VCaP (cell line): ENCODE results near the gene COQ4.

Source experiments
- H3K27ac ChIP-seq: fragments of 450-650 bp; 2 replicates; pipeline ENCODE4 v1.5.1; 2017
- CTCF ChIP-seq: fragments of 450-650 bp; conservative IDR thresholded peaks from 2 replicates; pipeline ENCODE4 v1.5.1; 2017; ENCODE audit warnings: mild to moderate bottlenecking, moderate library complexity

The COQ4 gene

GRCh38 chr9:128322404-128323211 lies at the start of gene COQ4, which contains the start of gene TRUB2:
Gene COQ4, plus strand, starts transcription at chr9:128322839. Its CDS starts 20 bp downstream, at chr9:128322859.
Gene TRUB2, minus strand, starts transcription at chr9:128322447. Its CDS starts 39 bp downstream, at chr9:128322408.
- peak within 1 kb of the TSS; percentile 97 for H3K27ac ChIP-seq
- no peak for TF ChIP-seq CTCF

- peak overlapping the region; percentile 93; the same call in 1 of the 2 replicates for H3K27ac ChIP-seq
- no peak for TF ChIP-seq CTCF
Measured at GRCh38 chr9:128274245-128274644, 48.4 kb upstream of the COQ4 start.

- H3K27ac ChIP-seq, result peak within 1 kb of the TSS; percentile 93
- no peak for TF ChIP-seq CTCF
Measured at GRCh38 chr9:128275198-128276007, 47.2 kb upstream of the COQ4 start, which contains the start of gene GOLGA2. Gene GOLGA2, minus strand, starts transcription at chr9:128276007. Its CDS starts 31 bp downstream, at chr9:128275976.

GRCh38 chr9:128276008-128276573 lies 46.5 kb upstream of the COQ4 start, which contains the start of gene SWI5:
Gene SWI5, plus strand, starts transcription at chr9:128276276.
- H3K27ac ChIP-seq, result peak within 1 kb of the TSS; percentile 93
- no peak for TF ChIP-seq CTCF

- peak overlapping the region; percentile 93 for H3K27ac ChIP-seq
- TF ChIP-seq CTCF, result no peak
Measured at GRCh38 chr9:128276574-128277270, 45.9 kb upstream of the COQ4 start.

- peak overlapping the region; percentile 93 for H3K27ac ChIP-seq
Measured at GRCh38 chr9:128279088-128280073, 43.3 kb upstream of the COQ4 start.
